ENCODE results near the gene TMPRSS3. TPM values are rescaled to one million over a fixed set of nuclear protein-coding genes. Genes with fewer than 3 reads are reported as not detected.

The TMPRSS3 gene
- total RNA-seq, 1 experiment from 2014 or later, result 10.3 TPM

- intact Hi-C loops (cut with micrococcal nuclease; ENCODE audit: unreplicated experiment), result no loop called here
- no peak for DNase-seq
- CTCF ChIA-PET, result interaction anchor here (0.5 to 1.4 kb wide), 2 partner anchors 23 to 83 kb away, joined by 3 to 4 read pairs; no protein-coding TSS in a partner anchor
- no TSS peak for BruUV-seq (replicated peaks)
- no peak for TF ChIP-seq CTCF (IDR thresholded peaks at IDR 0.05; ENCODE audit: unreplicated experiment)
- peaks cover 2% of the 10 kb centered on the region for H3K9me3 Mint-ChIP-seq (ENCODE audit: low read depth, unreplicated experiment)
- H3K27ac Mint-ChIP-seq (ENCODE audit: unreplicated experiment), result no peak overlapping the region
- H3K4me1 Mint-ChIP-seq (ENCODE audit: low read depth, unreplicated experiment), result peaks cover 23% of the 10 kb centered on the region
- no peaks in the 10 kb centered on the region for H3K27me3 Mint-ChIP-seq (ENCODE audit: unreplicated experiment)
- H3K4me3 Mint-ChIP-seq (ENCODE audit: low read depth, unreplicated experiment), result no peak overlapping the region
- H3K36me3 Mint-ChIP-seq (ENCODE audit: insufficient read depth, unreplicated experiment), result no peaks in the 10 kb centered on the region
These were observed 34.6 kb downstream of the TMPRSS3 start for GRCh38 chr21:42361286-42361685.

GRCh38 chr21:42360317-42360716 is 35.5 kb downstream of the TMPRSS3 start:
- Mint-ChIP-seq H3K36me3 (ENCODE audit: insufficient read depth, unreplicated experiment) (no peaks in the 10 kb centered on the region), H3K27me3 (ENCODE audit: unreplicated experiment) (no peaks in the 10 kb centered on the region), H3K4me1 (ENCODE audit: low read depth, unreplicated experiment) (peaks cover 20% of the 10 kb centered on the region), H3K9me3 (ENCODE audit: low read depth, unreplicated experiment) (peaks cover 2% of the 10 kb centered on the region), H3K4me3 (ENCODE audit: low read depth, unreplicated experiment) (no peak overlapping the region), H3K27ac (ENCODE audit: unreplicated experiment) (no peak overlapping the region)
- no peak for DNase-seq
- no peak for TF ChIP-seq CTCF (IDR thresholded peaks at IDR 0.05; ENCODE audit: unreplicated experiment)
- BruUV-seq (replicated peaks), result no TSS peak
- intact Hi-C loops (cut with micrococcal nuclease; ENCODE audit: unreplicated experiment), result no loop called here
- CTCF ChIA-PET, result interaction anchor here (1.4 kb wide), 1 partner anchor 22 kb away, joined by 4 read pairs; no protein-coding TSS in a partner anchor

- no TSS peak for BruUV-seq (replicated peaks)
- Mint-ChIP-seq H3K4me1 (ENCODE audit: low read depth, unreplicated experiment) (peaks cover 15% of the 10 kb centered on the region), H3K9me3 (ENCODE audit: low read depth, unreplicated experiment) (peaks cover 2% of the 10 kb centered on the region), H3K27ac (ENCODE audit: unreplicated experiment) (no peak overlapping the region), H3K4me3 (ENCODE audit: low read depth, unreplicated experiment) (no peak overlapping the region), H3K36me3 (ENCODE audit: insufficient read depth, unreplicated experiment) (no peaks in the 10 kb centered on the region), H3K27me3 (ENCODE audit: unreplicated experiment) (peaks cover 2% of the 10 kb centered on the region)
- DNase-seq, result no peak
- no peak for TF ChIP-seq CTCF (IDR thresholded peaks at IDR 0.05; ENCODE audit: unreplicated experiment)
- CTCF ChIA-PET, result no interaction called here
- intact Hi-C loops (cut with micrococcal nuclease; ENCODE audit: unreplicated experiment), result no loop called here
These were observed 36.9 kb downstream of the TMPRSS3 start for GRCh38 chr21:42358937-42359336.

- Mint-ChIP-seq H3K4me3 (ENCODE audit: low read depth, unreplicated experiment) (no peak overlapping the region), H3K36me3 (ENCODE audit: insufficient read depth, unreplicated experiment) (no peaks in the 10 kb centered on the region), H3K27me3 (ENCODE audit: unreplicated experiment) (peaks cover 9% of the 10 kb centered on the region), H3K27ac (ENCODE audit: unreplicated experiment) (no peak overlapping the region), H3K4me1 (ENCODE audit: low read depth, unreplicated experiment) (peaks cover 10% of the 10 kb centered on the region), H3K9me3 (ENCODE audit: low read depth, unreplicated experiment) (peaks cover 5% of the 10 kb centered on the region)
- no peak for DNase-seq
- no TSS peak for BruUV-seq (replicated peaks)
- intact Hi-C loops (cut with micrococcal nuclease; ENCODE audit: unreplicated experiment), result no loop called here
- CTCF ChIA-PET, result no interaction called here
- no peak for TF ChIP-seq CTCF (IDR thresholded peaks at IDR 0.05; ENCODE audit: unreplicated experiment)
These were observed 37.6 kb downstream of the TMPRSS3 start for GRCh38 chr21:42358261-42358660.

Measured in Calu3 (cell line).